ENCODE measurements around the gene SLC28A1.
"Not testable (repeated sequence)": the region's sequence is repeated elsewhere in the genome, so short reads cannot be mapped to it uniquely, and the experiment has no call there.

The SLC28A1 gene

GRCh38 chr15:84973492-84974460, 89.3 kb downstream of the SLC28A1 start:
- no peak for DNase-seq

GRCh38 chr15:84975871-84976351, 91.4 kb downstream of the SLC28A1 start:
- no peak for DNase-seq

GRCh38 chr15:84976746-84977345, 92.4 kb downstream of the SLC28A1 start:
- no peak for DNase-seq

GRCh38 chr15:84979651-84980050, 95.2 kb downstream of the SLC28A1 start:
- DNase-seq, result no peak

- DNase-seq, result peak; percentile 86
Observed at GRCh38 chr15:84980196-84981053, 96.0 kb downstream of the SLC28A1 start.

GRCh38 chr15:84981054-84981710, 96.7 kb downstream of the SLC28A1 start:
- peak; percentile 94 for DNase-seq

GRCh38 chr15:84981711-84982300, 97.3 kb downstream of the SLC28A1 start, which contains the start of gene PDE8A:
PDE8A (plus strand) TSS chr15:84981856; CDS start chr15:84982163, 307 bp downstream.
- peak; percentile 46 for DNase-seq

GRCh38 chr15:84982301-84982920, 97.9 kb downstream of the SLC28A1 start:
- peak; percentile 43 for DNase-seq

- no peak for DNase-seq
Observed at GRCh38 chr15:84983294-84983693, 98.8 kb downstream of the SLC28A1 start.

GRCh38 chr15:84983711-84984110, 99.2 kb downstream of the SLC28A1 start:
- DNase-seq, result no peak

GRCh38 chr15:84985158-84985557, 100.7 kb downstream of the SLC28A1 start:
- no peak for DNase-seq

GRCh38 chr15:84987351-84987750, 102.9 kb downstream of the SLC28A1 start:
- DNase-seq, result not testable (repeated sequence)

GRCh38 chr15:84987949-84988624, 103.6 kb downstream of the SLC28A1 start:
- no peak for DNase-seq

GRCh38 chr15:84988909-84989644, 104.6 kb downstream of the SLC28A1 start:
- DNase-seq, result no peak

- no peak for DNase-seq
Observed at GRCh38 chr15:84990507-84990906, 106.0 kb downstream of the SLC28A1 start.

- DNase-seq, result no peak
Observed at GRCh38 chr15:84991014-84991712, 106.7 kb downstream of the SLC28A1 start.

GRCh38 chr15:84992157-84992944, 107.9 kb downstream of the SLC28A1 start:
- no peak for DNase-seq
